Thyroid gland (tissue), 4 donors: ENCODE data around the gene GJB1. TPM values are rescaled to one million over a fixed set of nuclear protein-coding genes. Genes with fewer than 3 reads are reported as not detected.

Experiments
- DNase-seq, 2 donors: peaks; one replicate each; pipeline ENCODE4 v3.0.0-alpha.2; 2019
- H3K27ac ChIP-seq, 3 donors: fragments of 200-600 bp; sonication (generic); 1 replicate in 2 of 3; 2 replicates in 1 of 3; pipeline ENCODE4 v1.5.1; 2016 to 2019; ENCODE audit warnings: mild to moderate bottlenecking in 1 of 3, moderate library complexity in 1 of 3
- H3K27me3 ChIP-seq: fragments of 200-600 bp; sonication (generic); one replicate; pipeline ENCODE4 v1.5.1; 2019
- H3K36me3 ChIP-seq, 2 donors: fragments of 200-600 bp; sonication (generic); one replicate each; pipeline ENCODE4 v1.5.1; 2016 to 2019
- H3K4me1 ChIP-seq, 2 donors: fragments of 200-600 bp; sonication (generic); one replicate each; pipeline ENCODE4 v1.5.1; 2017 to 2019
- H3K4me3 ChIP-seq, 3 donors: fragments of 200-600 bp; sonication (generic); replicated peaks in 1 of 3; 1 replicate in 2 of 3; 2 replicates in 1 of 3; pipeline ENCODE4 v1.5.1; 2016; ENCODE audit warnings: mild to moderate bottlenecking in 1 of 3
- H3K9me3 ChIP-seq: fragments of 200-600 bp; sonication (generic); one replicate; pipeline ENCODE4 v1.5.1; 2017
- CTCF ChIP-seq, 6 experiments: fragments of 200-600 bp in 3 of 6; fragments of 450-650 bp in 3 of 6; sonication (generic) in 3 of 6; IDR thresholded peaks; one replicate each; pipeline ENCODE4 v1.5.1; 2016 to 2019; ENCODE audit warnings: antibody characterized with exemption in 6 of 6, mild to moderate bottlenecking in 2 of 6, inconsistent platforms in 1 of 6, moderate library complexity in 1 of 6
- POLR2A ChIP-seq, 2 donors: fragments of 450-650 bp; IDR thresholded peaks; one replicate each; pipeline ENCODE4 v1.6.1; 2017; ENCODE audit warnings: antibody characterized with exemption in 2 of 2, mild to moderate bottlenecking in 2 of 2, moderate library complexity in 1 of 2
- WGBS, 2 donors: methylation state at CpG; one replicate each; pipeline ENCODE4 v1.1.5; 2017; 5-methylcytosine and 5-hydroxymethylcytosine counted together
- intact Hi-C: fragments of 100-400 bp; cut with DNase I; formaldehyde crosslinking; loops from one replicate; pipeline ENCODE4 v1.15.1; 2023
- total RNA-seq, 4 donors: library from RNA; depleted of rRNA; stranded (reverse); fragments of >200 nt; gene quantifications; one replicate each; pipeline ENCODE4 v1.2.3, GENCODE V29; 2016

The GJB1 gene
- total RNA-seq, 4 donors from 2014 or later, result not detected

- intact Hi-C loops, result no loop called here
- H3K4me1 ChIP-seq, result peaks cover 0 to 8% of the 10 kb centered on the region in 2 donors
- H3K36me3 ChIP-seq, result no peaks in the 10 kb centered on the region
- DNase-seq, result no peak
- H3K9me3 ChIP-seq, result no peaks in the 10 kb centered on the region
- TF ChIP-seq CTCF (IDR thresholded peaks at IDR 0.05), result no peak
- TF ChIP-seq POLR2A (IDR thresholded peaks at IDR 0.05), result no peak
- no peak overlapping the region for H3K27ac ChIP-seq
- H3K27me3 ChIP-seq, result no peaks in the 10 kb centered on the region
- H3K4me3 ChIP-seq, result no peak overlapping the region
- WGBS, 2 donors, result 89 to 97% methylated on average over 12 of the region's 32 CpGs
These were observed 1.2 kb downstream of the GJB1 start for GRCh38 chrX:71224098-71224708.

GRCh38 chrX:71225009-71225408 lies 2.0 kb downstream of the GJB1 start:
- intact Hi-C loops, result no loop called here
- Histone ChIP-seq H3K36me3 (no peaks in the 10 kb centered on the region), H3K27me3 (no peaks in the 10 kb centered on the region), H3K27ac (no peak overlapping the region), H3K9me3 (no peaks in the 10 kb centered on the region), H3K4me3 (no peak overlapping the region), H3K4me1 (peaks cover 0 to 8% of the 10 kb centered on the region in 2 donors)
- TF ChIP-seq CTCF (IDR thresholded peaks at IDR 0.05) (no peak), POLR2A (IDR thresholded peaks at IDR 0.05) (no peak)
- 74 to 85% methylated on average over 2 of the region's 2 CpGs for WGBS, 2 donors
- DNase-seq, result no peak

GRCh38 chrX:71225676-71226075 lies 2.7 kb downstream of the GJB1 start:
- no peaks in the 10 kb centered on the region for H3K27me3 ChIP-seq
- intact Hi-C loops, result no loop called here
- DNase-seq, result no peak
- no peak overlapping the region for H3K27ac ChIP-seq
- no peaks in the 10 kb centered on the region for H3K9me3 ChIP-seq
- 58 to 84% methylated on average over 2 to 5 of the region's 5 CpGs for WGBS, 2 donors
- TF ChIP-seq CTCF (IDR thresholded peaks at IDR 0.05), result no peak
- no peak for TF ChIP-seq POLR2A (IDR thresholded peaks at IDR 0.05)
- H3K4me3 ChIP-seq, result no peak overlapping the region
- peaks cover 0 to 8% of the 10 kb centered on the region in 2 donors for H3K4me1 ChIP-seq
- H3K36me3 ChIP-seq, result no peaks in the 10 kb centered on the region

- Histone ChIP-seq H3K36me3 (no peaks in the 10 kb centered on the region), H3K27ac (no peak overlapping the region), H3K27me3 (no peaks in the 10 kb centered on the region), H3K4me1 (peaks cover 0 to 8% of the 10 kb centered on the region in 2 donors), H3K9me3 (no peaks in the 10 kb centered on the region), H3K4me3 (no peak overlapping the region)
- 54 to 56% methylated on average over 5 of the region's 5 CpGs for WGBS, 2 donors
- intact Hi-C loops, result no loop called here
- TF ChIP-seq POLR2A (IDR thresholded peaks at IDR 0.05) (no peak), CTCF (IDR thresholded peaks at IDR 0.05) (no peak)
- no peak for DNase-seq
These were observed 4.5 kb downstream of the GJB1 start for GRCh38 chrX:71227370-71228062.

GRCh38 chrX:71228063-71228642 lies 5.1 kb downstream of the GJB1 start:
- TF ChIP-seq POLR2A (IDR thresholded peaks at IDR 0.05) (no peak), CTCF (IDR thresholded peaks at IDR 0.05) (no peak)
- Histone ChIP-seq H3K27ac (no peak overlapping the region), H3K9me3 (no peaks in the 10 kb centered on the region), H3K4me3 (no peak overlapping the region), H3K4me1 (peaks cover 0 to 8% of the 10 kb centered on the region in 2 donors), H3K27me3 (no peaks in the 10 kb centered on the region), H3K36me3 (no peaks in the 10 kb centered on the region)
- no peak for DNase-seq
- intact Hi-C loops, result no loop called here
- WGBS, 2 donors, result 31 to 33% methylated on average over 1 of the region's 1 CpG
